Muscle layer of colon (tissue), 2 donors: ENCODE results near the gene TMA7.
"Not testable (repeated sequence)": the region's sequence is repeated elsewhere in the genome, so short reads cannot be mapped to it uniquely, and the experiment has no call there.

ENCODE experiments used
- H3K27ac ChIP-seq: one replicate; pipeline ENCODE4 v1.7.0; 2013; ENCODE audit warnings: low read depth, mild to moderate bottlenecking, low read length, moderate library complexity
- H3K27me3 ChIP-seq, 2 donors: one replicate each; pipeline ENCODE4 v1.7.0; 2013; ENCODE audit warnings: low read length in 2 of 2, mild to moderate bottlenecking in 2 of 2; ENCODE audit not compliant: insufficient read depth in 2 of 2, control insufficient read depth in 1 of 2
- H3K36me3 ChIP-seq: one replicate; pipeline ENCODE4 v1.7.0; 2013; ENCODE audit warnings: mild to moderate bottlenecking, low read length; ENCODE audit not compliant: insufficient read depth
- H3K4me1 ChIP-seq: one replicate; pipeline ENCODE4 v1.7.0; 2013; ENCODE audit warnings: mild to moderate bottlenecking, low read length; ENCODE audit not compliant: insufficient read depth
- H3K4me3 ChIP-seq, 2 donors: one replicate each; pipeline ENCODE4 v1.7.0; 2013; ENCODE audit warnings: low read length in 2 of 2, low read depth in 1 of 2, mild to moderate bottlenecking in 1 of 2, moderate library complexity in 1 of 2
- H3K9ac ChIP-seq: one replicate; pipeline ENCODE4 v1.7.0; 2013; ENCODE audit warnings: low read length
- H3K9me3 ChIP-seq: one replicate; pipeline ENCODE4 v1.7.0; 2013; ENCODE audit warnings: mild to moderate bottlenecking, low read length
- donor health status: abdominal sarcoma.
- donor health status: Adenocarcinoma of cecum.

Gene TMA7

GRCh38 chr3:48475188-48475587 lies 35.1 kb downstream of the TMA7 start:
- H3K27me3 ChIP-seq = no peaks in the 10 kb centered on the region
- H3K4me3 ChIP-seq = no peak overlapping the region
- no peak overlapping the region for H3K9ac ChIP-seq
- H3K27ac ChIP-seq = no peak overlapping the region
- no peaks in the 10 kb centered on the region for H3K9me3 ChIP-seq
- peaks cover under 1% of the 10 kb centered on the region for H3K36me3 ChIP-seq
- H3K4me1 ChIP-seq = peaks cover 24% of the 10 kb centered on the region

- Histone ChIP-seq H3K27me3 (no peaks in the 10 kb centered on the region), H3K4me1 (peaks cover 12% of the 10 kb centered on the region), H3K36me3 (no peaks in the 10 kb centered on the region), H3K9ac (no peak overlapping the region), H3K4me3 (no peak overlapping the region), H3K9me3 (no peaks in the 10 kb centered on the region), H3K27ac (no peak overlapping the region)
These were observed 36.5 kb downstream of the TMA7 start for GRCh38 chr3:48476426-48477053.

- Histone ChIP-seq H3K4me3 (no peak overlapping the region), H3K27me3 (no peaks in the 10 kb centered on the region), H3K36me3 (no peaks in the 10 kb centered on the region), H3K9me3 (no peaks in the 10 kb centered on the region), H3K4me1 (peaks cover 6% of the 10 kb centered on the region), H3K9ac (no peak overlapping the region), H3K27ac (no peak overlapping the region)
These were observed 38.0 kb downstream of the TMA7 start for GRCh38 chr3:48477959-48478520.

GRCh38 chr3:48478626-48479555 lies 38.8 kb downstream of the TMA7 start:
- no peak overlapping the region for H3K27ac ChIP-seq

GRCh38 chr3:48480891-48481290 lies 40.8 kb downstream of the TMA7 start:
- not testable (repeated sequence) for H3K27me3 ChIP-seq, H3K27ac ChIP-seq, H3K9ac ChIP-seq, H3K4me1 ChIP-seq, H3K9me3 ChIP-seq, H3K4me3 ChIP-seq, H3K36me3 ChIP-seq

More at GRCh38 chr3:48478626-48479555, 38.8 kb downstream of the TMA7 start:
- H3K36me3 ChIP-seq = no peaks in the 10 kb centered on the region
- no peaks in the 10 kb centered on the region for H3K9me3 ChIP-seq
- no peaks in the 10 kb centered on the region for H3K4me1 ChIP-seq
- no peaks in the 10 kb centered on the region for H3K27me3 ChIP-seq
- H3K4me3 ChIP-seq = no peak overlapping the region
- no peak overlapping the region for H3K9ac ChIP-seq

- not testable (repeated sequence) for H3K4me3 ChIP-seq, H3K9ac ChIP-seq, H3K36me3 ChIP-seq
These were observed 42.8 kb downstream of the TMA7 start for GRCh38 chr3:48482822-48483221.

GRCh38 chr3:48486952-48487351 lies 46.9 kb downstream of the TMA7 start:
- no peaks in the 10 kb centered on the region for H3K27me3 ChIP-seq
- H3K9me3 ChIP-seq = no peaks in the 10 kb centered on the region
- no peaks in the 10 kb centered on the region for H3K36me3 ChIP-seq
- H3K9ac ChIP-seq = no peak overlapping the region
- no peak overlapping the region for H3K27ac ChIP-seq
- H3K4me1 ChIP-seq = no peaks in the 10 kb centered on the region
- H3K4me3 ChIP-seq = no peak overlapping the region

More at GRCh38 chr3:48482822-48483221, 42.8 kb downstream of the TMA7 start:
- H3K4me1 ChIP-seq, H3K27ac ChIP-seq, H3K27me3 ChIP-seq, H3K9me3 ChIP-seq: not testable (repeated sequence)

- Histone ChIP-seq H3K4me1 (no peaks in the 10 kb centered on the region), H3K27ac (no peak overlapping the region), H3K27me3 (no peaks in the 10 kb centered on the region), H3K9me3 (no peaks in the 10 kb centered on the region), H3K9ac (no peak overlapping the region), H3K4me3 (no peak overlapping the region), H3K36me3 (no peaks in the 10 kb centered on the region)
These were observed 52.6 kb downstream of the TMA7 start for GRCh38 chr3:48492461-48493202.

- H3K27me3 ChIP-seq = no peaks in the 10 kb centered on the region
- no peak overlapping the region for H3K9ac ChIP-seq
- H3K27ac ChIP-seq = no peak overlapping the region
- no peak overlapping the region for H3K4me3 ChIP-seq
- H3K9me3 ChIP-seq = no peaks in the 10 kb centered on the region
- no peaks in the 10 kb centered on the region for H3K36me3 ChIP-seq
- H3K4me1 ChIP-seq = no peaks in the 10 kb centered on the region
These were observed 53.1 kb downstream of the TMA7 start for GRCh38 chr3:48493203-48493501.
